C4-2B (cell line): ENCODE data around the gene TADA2B.

Source experiments
- ZFX ChIP-seq: fragments of 450-650 bp; IDR thresholded peaks from 2 replicates; pipeline ENCODE4 v1.6.1; 2017
- TF ChIP-seq, protein P1 (sequence below): fragments of 450-650 bp; conservative IDR thresholded peaks from 2 replicates; pipeline ENCODE4 v1.5.1; 2017; ENCODE audit warnings: mild to moderate bottlenecking

DNA sequence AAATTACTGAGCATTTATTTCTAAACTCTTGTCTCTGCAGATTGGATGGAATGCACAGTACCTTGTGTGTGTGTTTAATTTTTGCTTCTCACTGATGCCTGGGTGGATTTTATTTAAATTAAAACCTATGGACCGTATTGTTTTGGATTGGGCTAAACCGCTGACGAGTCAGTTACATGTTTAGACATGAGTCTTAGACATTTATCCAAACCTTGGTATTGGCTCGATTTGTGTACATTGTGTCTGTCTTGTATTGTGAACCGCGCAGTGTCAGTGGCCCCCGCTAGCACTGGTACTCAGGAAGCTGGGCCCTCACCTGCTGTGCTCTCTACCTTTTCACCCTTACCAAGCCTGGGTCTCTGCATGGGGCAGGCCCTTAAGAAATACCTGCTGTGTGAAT, 40.8 kb upstream of the TADA2B start:
- TF ChIP-seq, protein P1, sequence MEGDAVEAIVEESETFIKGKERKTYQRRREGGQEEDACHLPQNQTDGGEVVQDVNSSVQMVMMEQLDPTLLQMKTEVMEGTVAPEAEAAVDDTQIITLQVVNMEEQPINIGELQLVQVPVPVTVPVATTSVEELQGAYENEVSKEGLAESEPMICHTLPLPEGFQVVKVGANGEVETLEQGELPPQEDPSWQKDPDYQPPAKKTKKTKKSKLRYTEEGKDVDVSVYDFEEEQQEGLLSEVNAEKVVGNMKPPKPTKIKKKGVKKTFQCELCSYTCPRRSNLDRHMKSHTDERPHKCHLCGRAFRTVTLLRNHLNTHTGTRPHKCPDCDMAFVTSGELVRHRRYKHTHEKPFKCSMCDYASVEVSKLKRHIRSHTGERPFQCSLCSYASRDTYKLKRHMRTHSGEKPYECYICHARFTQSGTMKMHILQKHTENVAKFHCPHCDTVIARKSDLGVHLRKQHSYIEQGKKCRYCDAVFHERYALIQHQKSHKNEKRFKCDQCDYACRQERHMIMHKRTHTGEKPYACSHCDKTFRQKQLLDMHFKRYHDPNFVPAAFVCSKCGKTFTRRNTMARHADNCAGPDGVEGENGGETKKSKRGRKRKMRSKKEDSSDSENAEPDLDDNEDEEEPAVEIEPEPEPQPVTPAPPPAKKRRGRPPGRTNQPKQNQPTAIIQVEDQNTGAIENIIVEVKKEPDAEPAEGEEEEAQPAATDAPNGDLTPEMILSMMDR: no peak
- no peak for TF ChIP-seq ZFX
